A172 (cell line): ENCODE data around the gene CYTL1. TPM values are rescaled to one million over a fixed set of nuclear protein-coding genes. Genes with fewer than 3 reads are reported as not detected.

Experiments
- DNase-seq: peaks from one replicate; pipeline ENCODE4 v3.0.0-alpha.2; 2015; ENCODE audit warnings: low spot score
- total RNA-seq: library from RNA; depleted of rRNA; stranded (reverse); fragments of >200 nt; shearing (Covaris generic); gene quantifications from 2 replicates; pipeline ENCODE4 v1.2.3, GENCODE V29; 2014; rRNA removed

CYTL1 gene
- total RNA-seq, 1 experiment from 2014 or later, result not detected

- DNase-seq, result no peak
Measured at GRCh38 chr4:4968161-4968725, 51.0 kb downstream of the CYTL1 start.

Other genes with a start within 250 kb of the CYTL1 start
- gene MSX1, start 159.8 kb downstream of the CYTL1 start, total RNA-seq, result 6.0 and 9.9 TPM in 2 replicates
- 0.03 and 0.10 TPM in 2 replicates for gene STK32B, start 32.0 kb upstream of the CYTL1 start, total RNA-seq